SK-N-SH (cell line): ENCODE data around the gene HS6ST3. TPM values are rescaled to one million over a fixed set of nuclear protein-coding genes. Genes with fewer than 3 reads are reported as not detected.

Experiments used
- CTCF ChIA-PET: fragments of 300-600, 350-600 bp; formaldehyde crosslinking; extraction: SDS; loops from one replicate; lab custom pipeline; 2021; lab: Yijun Ruan, JAX
- POLR2A ChIA-PET: fragments of 350-600 bp; sonication (Branson Sonifier 250); formaldehyde crosslinking; extraction: SDS; loops from one replicate; lab custom pipeline; 2020; ENCODE audit warnings: antibody characterized with exemption, inconsistent platforms; lab: Yijun Ruan, JAX
- DNase-seq: peaks from one replicate; pipeline ENCODE4 v3.0.0; 2012
- H2AFZ ChIP-seq: fragments of 200-600 bp; sonication (generic); 2 replicates; pipeline ENCODE4 v1.8.1; 2016; ENCODE audit warnings: antibody characterized with exemption, mild to moderate bottlenecking, low read depth
- H3F3A ChIP-seq: fragments of 200-600 bp; sonication (generic); replicated peaks from 2 replicates; pipeline ENCODE3; 2016; ENCODE audit warnings: antibody characterized with exemption, mild to moderate bottlenecking; ENCODE audit not compliant: insufficient read depth
- H3K27ac ChIP-seq, 2 experiments: fragments of 200-500 bp in 1 of 2; fragments of 200-600 bp in 1 of 2; sonication (Bioruptor generic) in 1 of 2; sonication (generic), shearing (Covaris generic) in 1 of 2; 2 replicates each; pipeline versions ENCODE4 v1.5.1 to v1.6.1; 2014 to 2016; ENCODE audit warnings: low read depth in 2 of 2, inconsistent platforms in 1 of 2, low read length in 1 of 2, mild to moderate bottlenecking in 1 of 2, mixed read lengths in 1 of 2
- H3K27me3 ChIP-seq: fragments of 200-600 bp; sonication (generic), shearing (Covaris generic); 2 replicates; pipeline ENCODE4 v1.6.1; 2016; ENCODE audit warnings: mixed run types; ENCODE audit not compliant: insufficient read depth
- H3K36me3 ChIP-seq, 2 experiments: fragments of 200-500 bp in 1 of 2; fragments of 200-600 bp in 1 of 2; sonication (Bioruptor generic) in 1 of 2; sonication (generic) in 1 of 2; replicated peaks in 1 of 2; 2 replicates each; pipeline versions ENCODE3 to v1.5.1; 2014 to 2016; ENCODE audit warnings: low read length in 1 of 2, mild to moderate bottlenecking in 1 of 2; ENCODE audit not compliant: insufficient read depth in 2 of 2, control insufficient read depth in 1 of 2
- H3K4me1 ChIP-seq, 2 experiments: fragments of 200-500 bp in 1 of 2; fragments of 200-600 bp in 1 of 2; sonication (Bioruptor generic) in 1 of 2; sonication (generic), shearing (Covaris generic) in 1 of 2; 2 replicates each; pipeline versions ENCODE4 v1.5.1 to v1.6.1; 2014 to 2016; ENCODE audit warnings: low read depth in 1 of 2, low read length in 1 of 2, mixed run types in 1 of 2; ENCODE audit not compliant: insufficient read depth in 2 of 2, control insufficient read depth in 1 of 2
- H3K4me2 ChIP-seq: fragments of 200-600 bp; sonication (generic), shearing (Covaris generic); 2 replicates; pipeline ENCODE4 v1.6.1; 2017; ENCODE audit warnings: mixed run types
- H3K4me3 ChIP-seq, 2 experiments: fragments of 200-500 bp in 1 of 2; fragments of 200-600 bp in 1 of 2; sonication (Bioruptor generic) in 1 of 2; sonication (generic), shearing (Covaris generic) in 1 of 2; 2 replicates each; pipeline versions ENCODE4 v1.5.1 to v1.8.1; 2014 to 2016; ENCODE audit warnings: low read depth in 2 of 2, inconsistent platforms in 1 of 2, low read length in 1 of 2, mild to moderate bottlenecking in 1 of 2, mixed read lengths in 1 of 2, moderate library complexity in 1 of 2
- H3K79me2 ChIP-seq: fragments of 200-600 bp; sonication (generic); 2 replicates; pipeline ENCODE4 v1.8.1; 2017; ENCODE audit warnings: mild to moderate bottlenecking; ENCODE audit not compliant: insufficient read depth
- H3K9ac ChIP-seq: fragments of 200-600 bp; sonication (generic); 2 replicates; pipeline ENCODE4 v1.6.1; 2017; ENCODE audit warnings: mixed run types
- H3K9me2 ChIP-seq: fragments of 200-600 bp; sonication (generic); 2 replicates; pipeline ENCODE4 v1.6.1; 2017; ENCODE audit warnings: mixed run types
- H3K9me3 ChIP-seq: fragments of 200-600 bp; sonication (generic); 2 replicates; pipeline ENCODE4 v1.6.1; 2017; ENCODE audit warnings: mixed run types, mild to moderate bottlenecking, moderate library complexity
- H4K20me1 ChIP-seq: fragments of 200-600 bp; sonication (generic); 2 replicates; pipeline ENCODE4 v1.6.1; 2017; ENCODE audit warnings: mild to moderate bottlenecking, mixed run types; ENCODE audit not compliant: insufficient read depth
- CHD2 ChIP-seq: fragments of 150-350 bp; IDR thresholded peaks from 2 replicates; pipeline ENCODE4 v1.6.1; 2018; ENCODE audit warnings: low read length; ENCODE audit not compliant: partially characterized antibody
- EZH2phosphoT487 ChIP-seq: fragments of 200-600 bp; sonication (generic); IDR thresholded peaks from 2 replicates; pipeline ENCODE4 v1.6.1; 2017; ENCODE audit warnings: low read depth, mixed run types, mild to moderate bottlenecking, antibody characterized with exemption, moderate library complexity, borderline replicate concordance
- FOXJ3 ChIP-seq: sonication (generic); formaldehyde crosslinking; IDR thresholded peaks from 2 replicates; pipeline ENCODE4 v1.5.1; 2020; ENCODE audit warnings: mild to moderate bottlenecking, missing genetic modification reagents
- GATA2 ChIP-seq: sonication (generic); formaldehyde crosslinking; IDR thresholded peaks from 2 replicates; pipeline ENCODE4 v1.5.0; 2020; ENCODE audit warnings: mild to moderate bottlenecking, missing genetic modification reagents
- MXI1 ChIP-seq: IDR thresholded peaks from 2 replicates; pipeline ENCODE4 v1.6.1; 2012; ENCODE audit warnings: mild to moderate bottlenecking, low read depth, low read length, improper control_type of control experiment
- NFIC ChIP-seq: IDR thresholded peaks from 2 replicates; pipeline ENCODE4 v1.4.0; 2012; ENCODE audit warnings: borderline replicate concordance
- POLR2AphosphoS5 ChIP-seq: IDR thresholded peaks from 2 replicates; pipeline ENCODE4 v1.6.1; 2012; ENCODE audit warnings: low read depth, low read length
- RAD21 ChIP-seq: IDR thresholded peaks from 2 replicates; pipeline ENCODE4 v1.6.1; 2012; ENCODE audit warnings: mild to moderate bottlenecking, low read length
- RCOR1 ChIP-seq: fragments of 150-350 bp; IDR thresholded peaks from 2 replicates; pipeline ENCODE4 v1.6.1; 2017; ENCODE audit warnings: antibody characterized with exemption, low read length
- RFX5 ChIP-seq: IDR thresholded peaks from 2 replicates; pipeline ENCODE4 v1.6.1; 2012; ENCODE audit warnings: mild to moderate bottlenecking, improper control_type of control experiment, low read length
- RXRA ChIP-seq: IDR thresholded peaks from 2 replicates; pipeline ENCODE4 v1.4.0; 2012; ENCODE audit warnings: low read depth, mild to moderate bottlenecking, borderline replicate concordance
- SIN3A ChIP-seq: IDR thresholded peaks from 2 replicates; pipeline ENCODE4 v1.6.1; 2012; ENCODE audit warnings: low read depth, mild to moderate bottlenecking, low read length, moderate library complexity, borderline replicate concordance
- YY1 ChIP-seq: IDR thresholded peaks from 2 replicates; pipeline ENCODE4 v1.4.0; 2012; ENCODE audit warnings: low read depth, mild to moderate bottlenecking
- ZBTB33 ChIP-seq: IDR thresholded peaks from 2 replicates; pipeline ENCODE4 v1.4.0; 2012; ENCODE audit warnings: low read depth, borderline replicate concordance
- WGBS: methylation state at CpG from one replicate; pipeline ENCODE4 v1.1.6; 2017; ENCODE audit warnings: low lambda C conversion rate; 5-methylcytosine and 5-hydroxymethylcytosine counted together
- polyA plus RNA-seq, 3 experiments: library from polyadenylated mRNA; depleted of rRNA; stranded (reverse); fragments of >200 nt; gene quantifications; 2 replicates each; pipeline ENCODE4 v1.2.3, GENCODE V29; 2012
- TF ChIP-seq, protein P1 (sequence below): IDR thresholded peaks from 2 replicates; pipeline ENCODE4 v1.4.0; 2012; ENCODE audit warnings: low read depth
- TF ChIP-seq, protein P2 (sequence below): IDR thresholded peaks from 2 replicates; pipeline ENCODE4 v1.4.0; 2012; ENCODE audit warnings: low read depth, borderline replicate concordance
- TF ChIP-seq, protein P3 (sequence below): IDR thresholded peaks from 2 replicates; pipeline ENCODE4 v1.6.1; 2012; ENCODE audit warnings: mild to moderate bottlenecking, low read depth, low read length, moderate library complexity
- TF ChIP-seq, protein P4 (sequence below): fragments of 200-600 bp; sonication (generic); IDR thresholded peaks from 2 replicates; pipeline ENCODE4 v1.6.1; 2017; ENCODE audit warnings: antibody characterized with exemption, mild to moderate bottlenecking, moderate library complexity

HS6ST3 gene
- polyA plus RNA-seq, 1 of the 3 experiments (the other 2 are of a cell fraction) = under 0.01 TPM

GRCh38 chr13:96581741-96582140 is 491.8 kb downstream of the HS6ST3 start (continued):
- TF ChIP-seq FOXJ3 (CRISPR knock-in tag) = no peak

GRCh38 chr13:96615252-96615651 is 525.3 kb downstream of the HS6ST3 start:
- Histone ChIP-seq H3K4me1 (no peaks in the 10 kb centered on the region), H2AFZ (no peak overlapping the region), H3K4me2 (no peak overlapping the region), H3K9ac (no peak overlapping the region), H4K20me1 (no peaks in the 10 kb centered on the region), H3K36me3 (no peaks in the 10 kb centered on the region), H3K9me2 (no peaks in the 10 kb centered on the region), H3K27me3 (no peaks in the 10 kb centered on the region), H3K4me3 (no peak overlapping the region), H3F3A (no peaks in the 10 kb centered on the region), H3K79me2 (no peaks in the 10 kb centered on the region), H3K9me3 (no peaks in the 10 kb centered on the region), H3K27ac (no peak overlapping the region)
- DNase-seq = no peak
- CTCF ChIA-PET = no interaction called here
- POLR2A ChIA-PET = no interaction called here
- 13% methylated on average over 1 of the region's 1 CpG for WGBS
- no peak for TF ChIP-seq EZH2phosphoT487
- TF ChIP-seq RFX5 = no peak
- TF ChIP-seq, protein P1, sequence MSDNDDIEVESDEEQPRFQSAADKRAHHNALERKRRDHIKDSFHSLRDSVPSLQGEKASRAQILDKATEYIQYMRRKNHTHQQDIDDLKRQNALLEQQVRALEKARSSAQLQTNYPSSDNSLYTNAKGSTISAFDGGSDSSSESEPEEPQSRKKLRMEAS = no peak
- no peak for TF ChIP-seq SIN3A
- TF ChIP-seq RCOR1 = no peak
- TF ChIP-seq GATA2 = no peak
- no peak for TF ChIP-seq YY1
- no peak for TF ChIP-seq POLR2AphosphoS5
- no peak for TF ChIP-seq RAD21
- TF ChIP-seq, protein P2, sequence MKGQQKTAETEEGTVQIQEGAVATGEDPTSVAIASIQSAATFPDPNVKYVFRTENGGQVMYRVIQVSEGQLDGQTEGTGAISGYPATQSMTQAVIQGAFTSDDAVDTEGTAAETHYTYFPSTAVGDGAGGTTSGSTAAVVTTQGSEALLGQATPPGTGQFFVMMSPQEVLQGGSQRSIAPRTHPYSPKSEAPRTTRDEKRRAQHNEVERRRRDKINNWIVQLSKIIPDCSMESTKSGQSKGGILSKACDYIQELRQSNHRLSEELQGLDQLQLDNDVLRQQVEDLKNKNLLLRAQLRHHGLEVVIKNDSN = no peak

DNA sequence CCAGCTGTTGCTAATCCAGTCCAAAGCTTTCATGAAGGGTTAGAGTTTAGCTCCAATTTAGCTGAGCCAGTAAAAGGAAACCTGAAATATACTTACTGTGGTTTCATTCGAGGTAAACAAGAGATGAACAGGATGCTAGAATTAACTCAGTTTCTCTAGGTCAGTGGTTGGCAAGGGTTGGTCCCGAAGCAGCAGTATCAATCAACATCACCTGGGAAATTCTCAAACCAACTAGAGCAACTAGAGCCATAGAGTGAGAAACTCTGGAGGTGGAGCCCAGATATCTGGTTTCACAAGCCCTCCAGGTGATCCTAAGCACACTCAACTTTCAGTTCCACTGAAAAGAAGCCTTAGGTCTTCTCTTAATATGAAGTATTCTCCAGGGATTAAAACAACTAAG is 527.6 kb downstream of the HS6ST3 start:
- Histone ChIP-seq H3K27me3 (no peaks in the 10 kb centered on the region), H3K27ac (no peak overlapping the region), H3K4me1 (no peaks in the 10 kb centered on the region), H2AFZ (no peak overlapping the region), H4K20me1 (no peaks in the 10 kb centered on the region), H3K9me2 (no peaks in the 10 kb centered on the region), H3F3A (no peaks in the 10 kb centered on the region), H3K9ac (no peak overlapping the region), H3K4me2 (no peak overlapping the region), H3K79me2 (no peaks in the 10 kb centered on the region), H3K36me3 (no peaks in the 10 kb centered on the region), H3K4me3 (no peak overlapping the region), H3K9me3 (no peaks in the 10 kb centered on the region)
- DNase-seq = no peak
- CTCF ChIA-PET = no interaction called here
- POLR2A ChIA-PET = no interaction called here
- WGBS = 20% methylated on average over 2 of the region's 2 CpGs
- TF ChIP-seq, protein P3, sequence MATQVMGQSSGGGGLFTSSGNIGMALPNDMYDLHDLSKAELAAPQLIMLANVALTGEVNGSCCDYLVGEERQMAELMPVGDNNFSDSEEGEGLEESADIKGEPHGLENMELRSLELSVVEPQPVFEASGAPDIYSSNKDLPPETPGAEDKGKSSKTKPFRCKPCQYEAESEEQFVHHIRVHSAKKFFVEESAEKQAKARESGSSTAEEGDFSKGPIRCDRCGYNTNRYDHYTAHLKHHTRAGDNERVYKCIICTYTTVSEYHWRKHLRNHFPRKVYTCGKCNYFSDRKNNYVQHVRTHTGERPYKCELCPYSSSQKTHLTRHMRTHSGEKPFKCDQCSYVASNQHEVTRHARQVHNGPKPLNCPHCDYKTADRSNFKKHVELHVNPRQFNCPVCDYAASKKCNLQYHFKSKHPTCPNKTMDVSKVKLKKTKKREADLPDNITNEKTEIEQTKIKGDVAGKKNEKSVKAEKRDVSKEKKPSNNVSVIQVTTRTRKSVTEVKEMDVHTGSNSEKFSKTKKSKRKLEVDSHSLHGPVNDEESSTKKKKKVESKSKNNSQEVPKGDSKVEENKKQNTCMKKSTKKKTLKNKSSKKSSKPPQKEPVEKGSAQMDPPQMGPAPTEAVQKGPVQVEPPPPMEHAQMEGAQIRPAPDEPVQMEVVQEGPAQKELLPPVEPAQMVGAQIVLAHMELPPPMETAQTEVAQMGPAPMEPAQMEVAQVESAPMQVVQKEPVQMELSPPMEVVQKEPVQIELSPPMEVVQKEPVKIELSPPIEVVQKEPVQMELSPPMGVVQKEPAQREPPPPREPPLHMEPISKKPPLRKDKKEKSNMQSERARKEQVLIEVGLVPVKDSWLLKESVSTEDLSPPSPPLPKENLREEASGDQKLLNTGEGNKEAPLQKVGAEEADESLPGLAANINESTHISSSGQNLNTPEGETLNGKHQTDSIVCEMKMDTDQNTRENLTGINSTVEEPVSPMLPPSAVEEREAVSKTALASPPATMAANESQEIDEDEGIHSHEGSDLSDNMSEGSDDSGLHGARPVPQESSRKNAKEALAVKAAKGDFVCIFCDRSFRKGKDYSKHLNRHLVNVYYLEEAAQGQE = no peak
- TF ChIP-seq NFIC = no peak
- no peak for TF ChIP-seq RAD21
- no peak for TF ChIP-seq YY1
- TF ChIP-seq MXI1 = no peak
- TF ChIP-seq, protein P4, sequence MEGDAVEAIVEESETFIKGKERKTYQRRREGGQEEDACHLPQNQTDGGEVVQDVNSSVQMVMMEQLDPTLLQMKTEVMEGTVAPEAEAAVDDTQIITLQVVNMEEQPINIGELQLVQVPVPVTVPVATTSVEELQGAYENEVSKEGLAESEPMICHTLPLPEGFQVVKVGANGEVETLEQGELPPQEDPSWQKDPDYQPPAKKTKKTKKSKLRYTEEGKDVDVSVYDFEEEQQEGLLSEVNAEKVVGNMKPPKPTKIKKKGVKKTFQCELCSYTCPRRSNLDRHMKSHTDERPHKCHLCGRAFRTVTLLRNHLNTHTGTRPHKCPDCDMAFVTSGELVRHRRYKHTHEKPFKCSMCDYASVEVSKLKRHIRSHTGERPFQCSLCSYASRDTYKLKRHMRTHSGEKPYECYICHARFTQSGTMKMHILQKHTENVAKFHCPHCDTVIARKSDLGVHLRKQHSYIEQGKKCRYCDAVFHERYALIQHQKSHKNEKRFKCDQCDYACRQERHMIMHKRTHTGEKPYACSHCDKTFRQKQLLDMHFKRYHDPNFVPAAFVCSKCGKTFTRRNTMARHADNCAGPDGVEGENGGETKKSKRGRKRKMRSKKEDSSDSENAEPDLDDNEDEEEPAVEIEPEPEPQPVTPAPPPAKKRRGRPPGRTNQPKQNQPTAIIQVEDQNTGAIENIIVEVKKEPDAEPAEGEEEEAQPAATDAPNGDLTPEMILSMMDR = no peak
- no peak for TF ChIP-seq CHD2
- no peak for TF ChIP-seq RXRA
- TF ChIP-seq ZBTB33 = no peak
